Neural crest cell (in vitro differentiated cells): ENCODE measurements around the gene RTN4. TPM values are rescaled to one million over a fixed set of nuclear protein-coding genes. Genes with fewer than 3 reads are reported as not detected.

Experiments used
- DNase-seq: peaks from one replicate; pipeline ENCODE4 v3.0.0; 2021; ENCODE audit warnings: low read depth, mixed read lengths, low spot score
- H3K27ac Mint-ChIP-seq: one replicate; pipeline ENCODE4 v1.8.0; 2021; ENCODE audit warnings: mild to moderate bottlenecking, mixed read lengths; ENCODE audit not compliant: unreplicated experiment
- H3K27me3 Mint-ChIP-seq: 2 replicates; pipeline ENCODE4 v1.8.0; 2021; ENCODE audit warnings: low read depth, mild to moderate bottlenecking, mixed read lengths
- H3K36me3 Mint-ChIP-seq: 2 replicates; pipeline ENCODE4 v1.8.0; 2021; ENCODE audit warnings: low read depth, mild to moderate bottlenecking, mixed read lengths
- H3K4me1 Mint-ChIP-seq: 2 replicates; pipeline ENCODE4 v1.8.0; 2021; ENCODE audit warnings: mixed read lengths
- H3K4me3 Mint-ChIP-seq: one replicate; pipeline ENCODE4 v1.8.0; 2021; ENCODE audit warnings: mild to moderate bottlenecking, mixed read lengths
- H3K9me3 Mint-ChIP-seq: 2 replicates; pipeline ENCODE4 v1.8.0; 2021; ENCODE audit warnings: mixed read lengths
- total RNA-seq: library from RNA; stranded (reverse); gene quantifications from 2 replicates; pipeline ENCODE4 v1.2.1, GENCODE V29; 2021
- TF ChIP-seq, protein P1 (sequence below): fragments of 200-600 bp; sonication (generic); conservative IDR thresholded peaks from 2 replicates; pipeline ENCODE4 v1.5.0; 2021; ENCODE audit warnings: antibody characterized with exemption, mild to moderate bottlenecking

Gene RTN4
- total RNA-seq, 1 donor from 2014 or later, result 204 TPM

DNA sequence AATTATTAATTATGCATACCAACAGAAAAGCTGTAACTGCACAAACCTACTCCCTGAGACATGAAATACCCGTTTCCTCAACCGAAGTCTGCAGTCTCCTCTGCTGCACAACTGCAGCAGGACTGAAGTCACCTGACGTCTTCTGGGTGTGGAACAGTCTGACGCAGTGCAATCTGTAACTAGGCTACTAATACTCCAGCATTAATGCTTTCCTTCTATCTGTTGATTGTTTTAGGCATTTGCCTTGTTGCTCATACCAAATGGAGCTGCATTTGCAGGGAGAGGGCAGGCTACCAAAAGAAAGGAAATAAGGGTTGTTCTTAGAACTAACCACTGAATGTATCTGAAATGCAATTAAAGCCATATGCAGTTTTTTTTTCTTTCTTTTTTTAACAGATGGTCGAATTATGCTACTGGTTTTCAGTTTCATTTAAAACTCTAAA is 40.1 kb downstream of the RTN4 start:
- TF ChIP-seq, protein P1, sequence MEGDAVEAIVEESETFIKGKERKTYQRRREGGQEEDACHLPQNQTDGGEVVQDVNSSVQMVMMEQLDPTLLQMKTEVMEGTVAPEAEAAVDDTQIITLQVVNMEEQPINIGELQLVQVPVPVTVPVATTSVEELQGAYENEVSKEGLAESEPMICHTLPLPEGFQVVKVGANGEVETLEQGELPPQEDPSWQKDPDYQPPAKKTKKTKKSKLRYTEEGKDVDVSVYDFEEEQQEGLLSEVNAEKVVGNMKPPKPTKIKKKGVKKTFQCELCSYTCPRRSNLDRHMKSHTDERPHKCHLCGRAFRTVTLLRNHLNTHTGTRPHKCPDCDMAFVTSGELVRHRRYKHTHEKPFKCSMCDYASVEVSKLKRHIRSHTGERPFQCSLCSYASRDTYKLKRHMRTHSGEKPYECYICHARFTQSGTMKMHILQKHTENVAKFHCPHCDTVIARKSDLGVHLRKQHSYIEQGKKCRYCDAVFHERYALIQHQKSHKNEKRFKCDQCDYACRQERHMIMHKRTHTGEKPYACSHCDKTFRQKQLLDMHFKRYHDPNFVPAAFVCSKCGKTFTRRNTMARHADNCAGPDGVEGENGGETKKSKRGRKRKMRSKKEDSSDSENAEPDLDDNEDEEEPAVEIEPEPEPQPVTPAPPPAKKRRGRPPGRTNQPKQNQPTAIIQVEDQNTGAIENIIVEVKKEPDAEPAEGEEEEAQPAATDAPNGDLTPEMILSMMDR, result no peak
- Mint-ChIP-seq H3K27ac (no peak overlapping the region), H3K4me1 (peaks cover 43% of the 10 kb centered on the region), H3K9me3 (no peaks in the 10 kb centered on the region), H3K4me3 (no peak overlapping the region), H3K27me3 (no peaks in the 10 kb centered on the region), H3K36me3 (peaks cover 2% of the 10 kb centered on the region)
- DNase-seq, result no peak

DNA sequence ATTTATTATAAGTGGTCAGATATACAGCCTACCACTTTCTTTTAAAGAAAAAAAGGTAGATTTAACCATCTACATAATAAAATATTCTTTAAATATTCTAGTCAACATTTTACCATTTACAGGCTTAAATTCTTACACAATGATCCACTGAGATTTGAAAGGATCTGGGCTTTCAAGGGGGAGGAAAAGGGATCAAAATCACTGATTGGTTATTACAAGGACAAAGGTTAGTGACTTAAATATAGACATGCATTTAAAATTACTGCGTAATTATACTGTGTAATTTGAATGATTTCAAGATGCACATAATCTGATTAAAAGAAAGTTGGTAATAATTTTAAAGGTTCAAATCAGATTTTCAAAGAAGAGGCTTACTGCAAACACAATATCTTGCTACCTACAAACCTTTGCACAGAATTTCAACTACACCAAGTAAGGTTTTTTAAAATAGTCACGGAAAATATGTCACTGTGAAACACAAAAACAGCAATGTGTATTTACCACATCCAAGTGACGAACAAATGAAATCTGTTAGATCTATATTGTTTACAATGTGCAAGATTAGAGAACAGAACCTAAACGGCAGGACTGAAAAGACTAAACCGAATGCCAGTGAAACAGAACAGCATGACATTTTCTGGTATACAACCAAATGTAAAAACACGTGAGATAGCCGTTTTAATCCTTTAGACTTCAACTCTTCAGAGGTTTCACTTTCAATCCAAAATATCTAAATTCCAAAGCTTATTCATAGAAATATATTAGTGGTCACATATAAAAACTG is 40.8 kb downstream of the RTN4 start:
- no peaks in the 10 kb centered on the region for H3K9me3 Mint-ChIP-seq
- H3K27me3 Mint-ChIP-seq, result no peaks in the 10 kb centered on the region
- DNase-seq, result no peak
- H3K36me3 Mint-ChIP-seq, result no peaks in the 10 kb centered on the region
- peaks cover 38% of the 10 kb centered on the region for H3K4me1 Mint-ChIP-seq
- H3K27ac Mint-ChIP-seq, result no peak overlapping the region
- TF ChIP-seq, protein P1, result no peak
- H3K4me3 Mint-ChIP-seq, result no peak overlapping the region

DNA sequence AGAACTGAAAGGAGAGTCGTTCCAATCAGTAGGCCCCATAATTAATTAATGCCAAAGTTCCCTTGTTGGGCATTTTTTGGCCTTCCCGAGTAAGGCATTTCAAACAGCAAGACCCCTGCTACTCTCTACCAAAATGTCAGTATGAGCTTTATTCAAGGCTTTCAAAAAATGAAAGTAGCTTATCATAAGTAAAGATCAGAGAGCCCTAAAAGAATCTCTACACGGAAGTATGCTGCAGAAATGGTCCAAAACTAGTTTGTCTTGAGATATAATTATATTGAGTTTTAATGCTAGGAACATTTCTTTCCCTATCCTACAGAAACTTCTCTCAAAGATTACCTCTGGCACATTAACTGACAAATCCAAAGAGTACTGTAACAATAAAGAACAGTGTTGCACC is 43.9 kb downstream of the RTN4 start:
- no peaks in the 10 kb centered on the region for H3K36me3 Mint-ChIP-seq
- TF ChIP-seq, protein P1, result no peak
- H3K4me1 Mint-ChIP-seq, result peaks cover 24% of the 10 kb centered on the region
- H3K4me3 Mint-ChIP-seq, result no peak overlapping the region
- no peak for DNase-seq
- H3K27ac Mint-ChIP-seq, result no peak overlapping the region
- no peaks in the 10 kb centered on the region for H3K9me3 Mint-ChIP-seq
- H3K27me3 Mint-ChIP-seq, result no peaks in the 10 kb centered on the region

DNA sequence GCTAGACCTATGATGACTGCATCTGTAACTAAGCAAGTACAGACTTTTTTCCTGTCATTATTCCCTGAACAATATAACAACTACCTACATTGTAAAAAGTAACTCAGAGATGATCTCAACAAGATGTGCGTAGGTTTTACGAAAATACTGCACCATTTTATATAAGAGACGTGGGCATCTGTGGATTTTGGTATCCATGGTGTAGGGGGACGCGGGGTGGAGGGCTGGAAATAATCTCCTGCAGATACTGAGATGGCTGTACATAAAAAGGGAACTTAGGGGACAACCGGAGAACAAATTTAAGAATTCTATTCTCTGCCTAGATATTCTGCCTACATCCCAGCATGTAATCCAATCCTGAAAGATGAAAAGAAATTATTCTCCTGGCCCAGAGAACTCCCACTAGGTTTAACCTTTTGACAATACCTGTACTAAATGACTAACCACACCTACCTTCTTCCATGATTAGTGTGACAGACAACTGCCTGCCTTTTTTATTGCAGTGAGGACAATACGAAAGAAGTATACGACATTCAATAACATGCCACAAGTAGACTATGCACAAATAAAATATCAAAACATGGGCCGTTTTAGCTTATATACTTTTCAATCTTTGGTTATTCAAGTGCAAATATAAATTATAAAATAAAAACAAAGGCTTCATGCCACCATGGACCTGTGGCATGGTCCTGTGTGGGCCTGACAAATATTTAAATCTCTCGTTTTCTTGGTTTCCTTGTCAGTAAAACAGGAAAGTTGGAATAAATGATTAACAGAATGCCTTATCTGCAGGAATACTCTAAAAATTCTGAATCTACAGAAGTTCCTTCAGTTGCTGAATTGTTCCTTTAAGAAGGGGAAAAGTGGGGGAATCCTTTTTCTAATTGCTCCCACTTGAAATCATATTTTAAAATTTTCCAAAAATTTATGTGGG is 46.3 kb downstream of the RTN4 start:
- Mint-ChIP-seq H3K4me3 (no peak overlapping the region), H3K4me1 (peaks cover 25% of the 10 kb centered on the region), H3K27me3 (no peaks in the 10 kb centered on the region), H3K27ac (no peak overlapping the region), H3K36me3 (no peaks in the 10 kb centered on the region), H3K9me3 (no peaks in the 10 kb centered on the region)
- TF ChIP-seq, protein P1, result no peak
- no peak for DNase-seq

DNA sequence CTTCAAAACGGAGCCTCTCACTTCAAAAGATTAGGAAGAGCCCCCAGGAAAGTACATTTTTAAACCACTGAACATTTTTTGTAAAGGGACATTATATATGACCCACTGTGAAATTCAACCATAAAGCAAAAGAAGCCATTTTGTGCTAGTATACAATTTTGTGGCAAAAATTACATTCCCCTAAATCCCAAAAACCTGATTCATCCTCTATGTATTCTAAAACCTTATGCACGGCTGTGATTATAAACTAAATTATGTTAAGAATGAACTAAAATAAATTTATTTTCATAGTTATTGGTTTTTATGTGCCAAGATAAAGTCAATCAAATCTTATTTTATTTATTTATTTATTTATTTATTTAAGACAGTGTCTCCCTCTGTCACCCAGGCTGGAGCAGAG is 48.5 kb downstream of the RTN4 start:
- H3K4me1 Mint-ChIP-seq, result peaks cover 27% of the 10 kb centered on the region

More for the DNA sequence above, 48.5 kb downstream of the RTN4 start:
- DNase-seq, result no peak
- Mint-ChIP-seq H3K27ac (no peak overlapping the region), H3K27me3 (no peaks in the 10 kb centered on the region), H3K4me3 (no peak overlapping the region), H3K9me3 (no peaks in the 10 kb centered on the region), H3K36me3 (no peaks in the 10 kb centered on the region)
- TF ChIP-seq, protein P1, result no peak
